UCSD-AML1 (cell line): ENCODE data around the gene KCNMA1.

Source experiments
- DNase-seq: peaks from one replicate; lab custom pipeline; 2025; ENCODE audit not compliant: unreplicated experiment; lab: John Stamatoyannopoulos, UW

Gene KCNMA1

GRCh38 chr10:77562742-77563141, 74.9 kb downstream of the KCNMA1 start:
- DNase-seq: no peak

GRCh38 chr10:77561991-77562390, 75.6 kb downstream of the KCNMA1 start:
- DNase-seq: no peak

DNA sequence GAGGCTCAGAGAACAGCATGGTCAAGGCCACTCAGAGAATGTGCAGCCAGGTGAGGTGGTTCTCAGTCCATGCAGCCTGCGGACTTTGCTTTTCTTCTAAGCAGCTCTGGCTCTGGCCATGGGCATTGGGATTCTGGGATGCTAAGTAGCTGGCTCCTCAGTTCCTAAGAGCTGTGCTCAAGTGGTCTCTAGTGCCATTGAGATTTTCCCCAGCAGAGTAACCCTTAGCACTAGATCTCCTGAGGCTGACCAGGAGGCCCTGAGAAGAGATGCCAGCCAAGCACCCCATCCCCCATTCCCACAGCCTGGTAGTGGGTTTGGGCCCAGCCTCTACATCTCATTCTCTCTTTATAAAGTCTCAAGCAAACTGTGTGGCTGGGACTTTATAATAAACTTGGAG, 77.1 kb downstream of the KCNMA1 start:
- no peak for DNase-seq

DNA sequence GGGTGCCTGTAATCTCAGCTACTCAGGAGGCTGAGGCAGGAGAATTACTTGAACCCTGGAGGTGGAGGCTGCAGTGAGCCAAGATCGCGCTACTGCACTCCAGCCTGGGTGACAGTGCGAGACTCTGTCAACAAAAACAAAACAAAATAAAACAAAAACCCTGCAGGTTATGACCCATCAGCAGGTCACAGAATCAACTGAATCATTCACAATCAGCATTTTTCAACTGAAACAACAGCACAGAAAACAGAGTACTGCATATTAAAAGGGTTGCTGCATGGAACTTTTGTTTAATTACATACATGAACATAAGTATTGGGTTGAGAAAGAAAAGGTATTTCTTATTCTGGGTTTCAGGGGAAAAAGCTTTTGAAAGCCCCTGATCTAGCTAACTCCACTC, 77.6 kb downstream of the KCNMA1 start:
- no peak for DNase-seq

DNA sequence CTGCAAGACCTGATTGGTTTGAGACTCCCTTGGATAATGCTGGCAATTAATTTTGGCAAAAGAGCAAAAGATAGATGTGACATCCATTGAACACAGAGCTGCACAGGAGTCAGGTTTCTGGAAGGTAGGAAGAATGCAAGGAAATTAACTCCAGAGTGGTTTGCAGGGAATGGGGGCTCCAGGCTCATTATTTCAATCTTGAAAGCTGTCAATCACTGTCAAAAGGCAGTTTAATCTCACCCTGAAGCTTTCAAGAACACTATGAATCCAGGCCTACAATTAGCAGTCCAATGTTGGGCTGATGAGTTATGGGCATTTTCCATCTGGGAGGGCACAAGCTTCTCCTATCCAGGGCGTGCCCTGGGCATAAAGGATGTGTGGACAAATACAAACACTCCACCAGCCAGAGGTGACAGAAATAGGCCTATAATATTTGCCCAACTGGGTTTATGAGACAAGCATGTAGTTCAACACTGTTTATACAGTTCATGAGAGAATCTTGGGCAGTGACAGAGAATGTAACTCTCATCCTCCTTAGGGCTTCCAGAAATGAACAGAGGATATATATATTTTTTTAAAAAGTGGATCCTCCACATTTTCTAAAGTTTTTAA, 80.5 kb downstream of the KCNMA1 start:
- DNase-seq: no peak

GRCh38 chr10:77555591-77556212, 81.9 kb downstream of the KCNMA1 start:
- DNase-seq: no peak

GRCh38 chr10:77554996-77555397, 82.6 kb downstream of the KCNMA1 start:
- no peak for DNase-seq

- DNase-seq: no peak
These were observed 83.6 kb downstream of the KCNMA1 start for GRCh38 chr10:77553966-77554365.

DNA sequence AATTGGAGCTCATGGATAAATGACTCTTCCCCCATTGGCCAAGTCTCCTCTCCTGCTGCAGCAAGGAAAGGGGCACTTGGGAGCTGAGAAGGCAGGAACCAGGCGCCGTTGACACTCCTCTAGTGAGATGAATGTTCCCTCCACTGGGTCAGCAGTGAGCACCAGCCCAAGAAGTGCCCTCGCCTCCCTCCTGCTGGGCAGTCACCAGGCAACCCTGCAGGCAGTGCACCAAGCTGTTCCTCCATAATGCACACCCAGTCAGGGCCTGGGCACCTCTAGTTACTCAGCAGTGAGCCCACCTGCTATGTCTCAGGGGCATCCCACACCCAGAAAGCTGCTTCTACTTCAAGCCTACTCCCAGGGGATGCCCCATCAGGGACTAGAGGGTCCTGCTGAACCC, 84.3 kb downstream of the KCNMA1 start:
- no peak for DNase-seq

GRCh38 chr10:77552252-77552651, 85.4 kb downstream of the KCNMA1 start:
- no peak for DNase-seq

DNA sequence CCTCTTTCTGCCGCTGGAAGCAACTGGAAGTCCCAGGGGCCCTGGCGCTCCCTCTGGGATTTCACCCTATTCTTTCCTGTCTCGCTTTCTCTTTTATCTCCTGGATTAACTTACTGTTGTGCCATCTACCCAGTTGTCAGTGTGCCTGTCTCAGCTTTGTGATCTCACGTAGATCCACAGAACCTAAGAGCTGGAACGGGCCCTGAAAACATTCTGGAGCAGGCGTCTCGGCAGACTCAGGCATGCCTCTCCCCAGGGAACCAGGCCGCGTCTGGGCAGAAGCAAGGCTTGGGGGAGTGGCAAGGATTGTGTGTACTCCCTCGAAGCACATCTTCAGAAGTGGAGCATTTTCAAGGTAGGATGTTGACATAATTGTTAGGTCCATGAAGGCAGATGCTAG, 87.2 kb downstream of the KCNMA1 start:
- DNase-seq: no peak

DNA sequence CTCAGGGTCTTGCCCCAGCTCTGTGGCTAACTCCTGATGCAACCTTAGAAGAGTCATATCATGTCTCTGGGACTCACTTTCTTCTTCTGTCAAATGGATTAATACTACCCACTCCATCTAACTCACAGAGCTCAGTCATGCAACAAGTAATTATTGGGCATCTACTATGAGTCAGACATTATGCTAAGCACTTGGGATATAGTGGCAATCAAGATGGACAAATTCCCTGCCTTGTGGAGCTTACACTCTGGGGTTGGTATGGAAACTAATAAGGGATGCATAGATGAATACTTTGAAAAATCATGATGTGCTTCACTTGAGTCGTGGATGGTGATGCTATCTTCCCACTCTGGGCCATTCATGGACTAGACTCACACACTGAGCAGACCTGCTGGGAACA, 88.9 kb downstream of the KCNMA1 start:
- no peak for DNase-seq

DNA sequence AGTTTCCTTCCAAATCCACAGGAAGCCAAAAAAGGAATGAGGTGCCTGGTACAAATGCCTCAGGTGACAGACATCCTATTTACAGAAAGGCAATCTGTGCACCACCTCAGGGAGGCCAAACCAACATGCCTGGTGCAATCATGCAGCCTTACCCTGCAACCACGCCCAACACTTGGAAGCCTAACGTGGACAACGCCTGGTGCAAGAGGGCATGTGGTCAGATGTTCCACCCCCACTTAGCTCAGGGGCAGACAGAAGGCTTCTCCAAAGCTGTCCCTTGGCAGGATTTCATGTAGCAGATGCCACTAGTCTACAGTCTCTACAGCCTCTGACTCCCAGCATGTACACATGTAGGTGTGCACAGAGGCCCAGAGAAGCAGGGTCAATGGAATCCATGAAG, 89.5 kb downstream of the KCNMA1 start:
- no peak for DNase-seq

- DNase-seq: no peak
These were observed 90.1 kb downstream of the KCNMA1 start for GRCh38 chr10:77547307-77548050.

GRCh38 chr10:77546042-77546441, 91.6 kb downstream of the KCNMA1 start:
- DNase-seq: no peak

GRCh38 chr10:77545585-77545984, 92.0 kb downstream of the KCNMA1 start:
- DNase-seq: no peak

- no peak for DNase-seq
These were observed 93.0 kb downstream of the KCNMA1 start for GRCh38 chr10:77544617-77545016.

DNA sequence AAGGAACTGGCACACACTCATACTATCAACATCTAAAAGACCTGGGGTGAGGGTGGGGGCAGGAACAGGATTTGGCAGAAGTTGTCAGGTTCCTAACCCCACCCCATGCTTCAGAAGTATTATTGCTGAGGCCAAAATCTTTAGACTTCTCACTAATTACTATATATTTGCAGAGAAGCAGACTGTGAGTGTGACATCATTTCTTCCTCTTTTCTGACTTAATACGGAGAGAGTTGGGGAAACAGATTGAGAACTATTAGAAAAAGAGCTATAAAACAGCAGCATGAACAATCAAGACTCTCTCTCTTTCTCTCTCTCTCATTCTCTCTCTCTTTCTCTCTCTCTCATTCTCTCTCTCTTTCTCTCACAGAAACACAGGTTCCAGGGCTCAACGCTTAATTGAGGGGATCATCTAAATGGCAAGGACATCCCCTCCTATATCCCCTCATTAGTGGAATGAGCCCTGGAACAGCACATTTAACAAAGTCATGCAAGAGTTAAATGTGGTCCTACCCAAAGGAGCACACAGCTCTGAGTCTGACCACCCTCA, 94.8 kb downstream of the KCNMA1 start:
- no peak for DNase-seq

- no peak for DNase-seq
These were observed 95.7 kb downstream of the KCNMA1 start for GRCh38 chr10:77541944-77542343.

GRCh38 chr10:77541247-77541646, 96.4 kb downstream of the KCNMA1 start:
- DNase-seq: no peak

GRCh38 chr10:77539147-77539935, 98.3 kb downstream of the KCNMA1 start:
- no peak for DNase-seq
